NCI-H187 (cell line): ENCODE results near the gene TTC39C.
"Not testable (repeated sequence)": the region's sequence is repeated elsewhere in the genome, so short reads cannot be mapped to it uniquely, and the experiment has no call there.

Source experiments
- DNase-seq, 2 experiments: peaks; one replicate each; lab custom pipeline; 2025; lab: John Stamatoyannopoulos, UW

Gene TTC39C

DNA sequence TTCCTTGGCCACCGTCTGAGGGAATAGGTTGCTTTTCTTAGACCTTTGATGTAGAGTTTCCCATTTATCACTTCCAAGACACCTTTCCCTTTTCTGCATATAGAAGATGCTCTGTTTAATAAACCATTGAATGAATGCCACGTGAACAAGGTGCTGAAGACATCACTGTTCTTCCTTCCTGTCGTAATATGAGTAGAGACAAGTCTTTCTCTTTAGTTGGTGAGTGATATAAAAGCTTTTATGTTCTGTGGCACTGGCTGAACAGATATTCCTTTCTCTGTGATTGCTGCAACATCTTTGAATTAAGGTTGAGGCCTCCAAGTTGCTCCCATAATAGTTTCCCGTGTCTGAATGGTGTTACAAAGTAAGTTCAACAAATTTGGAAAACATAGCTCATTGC lies 38.7 kb downstream of the TTC39C start:
- no peak for DNase-seq

DNA sequence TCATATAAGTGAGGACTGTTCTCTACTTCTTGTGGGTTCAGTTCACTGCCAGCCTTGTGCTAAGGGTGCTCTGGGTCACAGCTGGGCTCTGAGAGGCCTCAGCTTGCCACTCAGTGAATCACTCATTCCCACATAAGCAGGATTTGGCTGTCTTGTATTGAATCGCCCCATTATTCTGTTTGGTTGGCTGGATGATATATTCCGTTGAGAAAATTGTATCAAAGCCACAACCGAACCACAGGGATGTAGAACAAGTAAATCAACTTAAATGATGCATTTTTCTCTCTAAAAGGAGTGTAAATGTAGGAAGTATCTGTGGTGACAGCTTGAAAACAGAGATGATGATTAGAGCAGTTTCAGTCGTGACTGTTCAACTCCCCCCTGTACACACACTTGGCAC lies 39.6 kb downstream of the TTC39C start:
- no peak for DNase-seq

DNA sequence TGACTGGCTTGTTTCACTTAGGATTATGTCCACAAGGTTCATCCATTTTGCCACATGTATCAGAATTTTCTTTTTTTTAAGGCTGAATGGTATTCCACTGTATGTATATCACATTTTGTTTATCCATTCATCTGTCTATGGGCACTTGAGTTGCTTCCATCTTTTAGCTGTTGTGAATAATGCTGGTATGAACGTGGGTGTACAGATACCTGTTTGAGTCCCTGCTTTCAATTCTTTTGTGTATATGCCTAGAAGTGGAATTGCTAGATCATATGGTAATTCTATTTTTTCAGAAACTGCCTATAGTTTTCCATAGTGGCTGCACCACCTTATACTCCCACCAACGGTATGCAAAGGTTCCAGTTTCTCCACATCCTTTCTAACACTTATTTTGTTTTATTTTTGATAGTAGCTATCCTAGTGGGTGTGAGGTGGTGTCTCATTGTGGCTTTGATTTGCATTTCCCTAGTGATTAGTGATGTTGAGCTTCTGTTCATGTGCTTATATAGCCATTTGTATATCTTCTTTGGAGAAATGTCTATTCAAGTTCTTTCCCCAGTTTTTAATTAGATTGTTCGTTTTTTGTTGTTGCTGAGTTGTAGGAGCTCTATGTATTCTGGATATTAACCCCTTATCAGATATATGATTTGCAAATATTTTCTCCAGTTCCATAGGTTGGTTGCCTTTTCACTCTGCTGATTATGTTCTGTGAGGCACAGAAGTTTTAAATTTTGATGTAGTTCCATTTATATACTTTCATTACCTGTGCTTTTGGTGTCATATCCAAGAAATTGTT lies 40.7 kb downstream of the TTC39C start:
- DNase-seq: no peak

DNA sequence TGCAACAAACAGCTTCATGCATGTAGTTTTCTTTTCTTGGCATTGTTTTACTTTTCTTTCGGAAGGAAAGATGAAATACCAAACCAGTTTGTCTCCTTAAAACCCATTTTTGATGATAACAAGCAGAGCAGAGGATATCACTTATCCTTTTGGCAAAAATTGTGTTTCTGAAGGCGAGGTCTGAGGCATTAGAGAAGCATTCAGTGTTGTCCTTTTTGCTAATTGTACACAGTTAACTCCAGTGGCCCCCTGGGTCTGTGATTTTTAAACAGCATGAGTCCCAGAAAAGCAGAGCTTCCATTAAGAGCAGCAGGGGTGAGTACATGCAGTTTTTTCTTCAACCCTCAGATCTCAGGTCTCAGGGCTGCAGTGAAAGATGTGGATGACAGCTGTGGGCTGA lies 41.3 kb downstream of the TTC39C start:
- no peak for DNase-seq

DNA sequence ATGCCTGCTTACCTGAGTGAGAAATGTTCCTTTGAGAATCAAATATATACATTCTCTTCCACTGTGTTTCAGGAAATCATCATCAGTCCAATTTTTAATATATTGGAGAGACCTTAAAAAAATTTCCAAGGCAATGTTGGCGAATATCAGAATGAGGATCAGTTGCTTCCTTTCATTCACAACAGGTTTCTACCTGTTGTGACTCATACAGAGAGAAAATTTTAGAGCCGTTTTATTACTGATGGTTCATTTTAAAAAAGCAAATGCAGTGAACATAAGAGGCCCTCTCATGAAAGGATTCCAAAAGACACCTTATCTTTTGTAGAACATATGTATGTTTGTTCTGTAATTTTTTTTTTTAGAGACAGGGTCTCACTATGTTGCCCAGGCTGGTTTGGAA lies 42.0 kb downstream of the TTC39C start:
- no peak for DNase-seq

DNA sequence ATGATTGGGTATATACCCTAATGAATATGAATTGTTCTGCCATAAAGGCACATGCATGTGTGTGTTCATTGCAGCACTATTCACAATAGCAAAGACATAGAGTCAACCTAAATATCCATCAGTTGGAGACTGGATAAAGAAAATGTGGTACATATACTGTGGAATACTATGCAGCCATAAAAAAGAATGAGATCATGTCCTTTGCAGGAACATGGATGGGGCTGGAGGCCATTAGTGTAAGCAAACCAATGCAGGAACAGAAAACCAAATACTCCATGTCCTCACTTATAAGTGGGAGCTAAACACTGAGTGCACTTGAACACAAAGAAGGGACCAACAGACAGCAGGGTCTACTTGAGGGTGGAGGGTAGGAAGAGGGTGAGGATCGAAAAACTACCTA lies 43.2 kb downstream of the TTC39C start:
- DNase-seq: no peak

DNA sequence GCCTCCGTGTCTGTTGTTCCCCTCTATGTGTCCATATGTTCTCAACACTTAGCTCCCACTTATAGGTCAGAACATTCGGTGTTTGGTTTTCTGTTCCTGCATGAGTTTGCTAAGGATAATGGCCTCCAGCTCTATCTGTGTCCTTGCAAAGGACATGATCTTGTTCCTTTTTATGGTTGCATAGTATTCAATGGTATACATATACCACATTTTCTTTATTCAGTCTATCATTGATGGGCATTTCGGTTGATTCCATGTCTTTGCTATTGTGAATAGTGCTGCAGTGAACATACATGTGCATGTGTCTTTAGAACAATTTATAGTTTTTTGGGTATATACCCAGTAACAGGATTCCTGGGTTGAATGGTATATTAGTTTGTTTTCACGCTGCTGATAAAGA lies 44.8 kb downstream of the TTC39C start:
- not testable (repeated sequence) for DNase-seq

DNA sequence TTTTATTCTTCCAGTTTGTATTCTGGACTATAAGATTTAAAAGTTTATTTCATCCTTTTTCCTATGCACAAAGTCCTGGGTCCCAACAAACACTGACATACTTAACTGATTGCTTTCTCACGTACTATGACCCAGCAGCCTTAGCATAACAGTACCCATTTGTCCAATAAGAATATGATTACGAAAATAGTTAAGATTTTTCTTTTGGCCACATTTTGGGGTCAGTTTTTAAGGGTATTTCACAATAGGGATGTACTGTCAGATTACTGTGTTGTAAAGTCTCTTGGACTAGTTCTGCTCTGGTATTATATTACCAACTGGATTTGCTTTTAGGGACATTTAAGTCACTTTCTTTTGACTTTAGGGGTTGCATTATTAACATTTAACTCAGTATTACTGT lies 46.1 kb downstream of the TTC39C start:
- DNase-seq: no peak

DNA sequence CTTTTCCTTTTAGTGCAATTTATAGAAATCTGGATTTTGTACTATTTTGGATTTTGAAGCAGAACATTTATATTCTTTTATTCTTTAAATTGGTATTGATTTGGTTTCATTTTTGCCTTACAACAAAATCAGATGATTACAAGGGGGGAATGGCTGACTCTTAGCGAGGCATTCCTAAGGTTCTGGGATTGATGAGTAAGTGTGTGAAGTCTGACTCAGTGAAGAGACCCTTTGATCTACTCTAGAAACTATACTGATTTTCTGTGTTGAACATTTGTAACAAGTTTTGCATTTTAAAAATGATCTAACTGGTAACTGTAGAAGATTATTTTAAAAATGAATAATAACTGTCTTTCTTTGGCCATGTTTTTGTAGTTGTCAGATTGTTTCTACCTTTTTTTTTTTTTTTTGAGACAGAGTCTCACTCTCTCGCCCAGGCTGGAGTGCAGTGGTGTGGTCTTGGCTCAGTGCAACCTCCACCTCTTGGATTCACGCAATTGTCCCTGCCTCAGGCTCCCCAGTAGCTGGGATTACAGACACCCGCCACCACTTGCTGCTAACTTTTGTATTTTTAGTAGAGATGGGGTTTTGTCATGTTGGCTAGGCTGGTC lies 48.7 kb downstream of the TTC39C start:
- no peak for DNase-seq

DNA sequence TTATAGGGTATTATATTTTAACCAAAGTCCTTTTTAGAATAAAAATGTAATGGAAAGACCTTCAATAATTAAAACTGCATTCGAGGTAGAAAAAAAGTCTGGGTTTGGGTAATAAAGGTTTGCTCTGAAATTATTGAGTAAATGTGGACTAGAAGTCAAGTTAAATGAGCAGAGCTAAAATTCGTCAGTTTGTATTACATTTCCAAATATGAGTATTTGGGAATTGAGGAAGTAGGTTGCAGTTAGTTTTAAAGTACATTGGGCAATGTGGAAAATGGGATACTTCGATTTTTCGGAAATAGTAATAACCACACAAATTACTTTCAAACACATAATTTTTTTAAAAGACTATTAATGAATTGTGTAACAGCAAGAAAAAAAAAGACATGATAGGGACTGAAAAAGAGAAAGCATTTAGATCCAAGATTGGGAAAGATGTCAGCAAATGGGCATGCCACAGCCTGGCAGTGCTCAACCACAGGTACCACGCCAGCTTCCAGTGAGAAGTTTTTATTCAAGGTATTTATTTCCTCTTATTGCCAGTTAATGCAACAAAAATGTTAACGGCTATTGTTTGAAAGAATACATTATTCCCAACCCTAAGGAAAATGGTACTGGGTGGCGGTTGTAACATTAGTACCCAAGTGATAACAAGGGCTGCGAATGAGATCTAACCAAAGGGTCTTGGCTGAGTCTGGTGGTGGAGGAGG lies 50.0 kb downstream of the TTC39C start:
- no peak for DNase-seq

DNA sequence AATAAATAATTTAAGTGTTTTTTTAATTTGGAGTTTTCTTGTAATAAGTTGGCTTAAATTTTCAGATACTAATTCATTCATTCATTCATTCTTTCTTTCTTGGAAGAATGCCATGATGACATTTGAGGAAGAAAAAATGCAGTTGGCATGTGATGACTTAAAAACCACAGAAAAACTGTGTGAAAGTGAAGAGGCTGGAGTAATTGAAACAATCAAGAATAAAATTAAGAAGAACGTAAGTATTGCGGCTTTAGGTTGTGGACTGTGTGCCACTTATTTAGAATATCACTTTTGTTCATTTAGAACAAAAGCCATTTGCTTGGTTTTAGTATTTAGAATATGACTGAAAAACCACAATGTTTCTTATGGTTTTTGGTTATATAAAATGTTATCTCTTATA lies 51.4 kb downstream of the TTC39C start:
- no peak for DNase-seq

DNA sequence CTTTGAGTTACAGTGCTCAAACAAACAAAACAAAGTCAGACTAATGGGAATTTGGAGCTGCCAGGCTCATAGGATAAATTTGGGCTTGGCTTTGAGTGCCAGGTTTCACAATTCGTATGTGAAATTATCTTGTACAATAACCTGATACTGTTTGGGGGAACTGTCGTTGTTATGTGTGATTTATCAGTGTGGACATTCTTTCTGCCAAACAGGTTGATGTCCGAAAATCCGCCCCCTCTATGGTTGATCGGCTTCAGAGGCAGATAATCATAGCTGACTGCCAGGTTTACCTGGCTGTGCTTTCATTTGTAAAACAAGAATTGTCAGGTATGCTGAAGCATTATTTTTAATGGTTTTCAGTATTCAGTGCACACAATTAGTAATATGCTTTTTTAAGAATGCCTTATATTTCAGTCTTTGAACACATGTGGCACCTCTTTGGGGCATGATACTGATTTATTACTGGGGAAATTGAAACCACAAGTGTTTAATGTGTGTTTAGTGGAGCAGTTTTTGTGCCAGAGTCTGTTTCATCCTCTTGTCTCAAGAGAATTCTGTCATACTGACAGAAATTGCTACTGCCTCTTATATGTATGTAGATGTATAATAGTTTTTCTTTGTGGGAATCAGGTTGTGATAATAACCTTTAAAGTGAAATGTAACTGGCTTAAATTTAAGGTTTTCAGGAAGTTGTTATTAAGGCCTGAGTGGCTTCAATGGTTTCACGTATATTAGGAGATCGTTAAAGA lies 54.6 kb downstream of the TTC39C start:
- DNase-seq: peak in 1 of 2 experiments; percentile 0

DNA sequence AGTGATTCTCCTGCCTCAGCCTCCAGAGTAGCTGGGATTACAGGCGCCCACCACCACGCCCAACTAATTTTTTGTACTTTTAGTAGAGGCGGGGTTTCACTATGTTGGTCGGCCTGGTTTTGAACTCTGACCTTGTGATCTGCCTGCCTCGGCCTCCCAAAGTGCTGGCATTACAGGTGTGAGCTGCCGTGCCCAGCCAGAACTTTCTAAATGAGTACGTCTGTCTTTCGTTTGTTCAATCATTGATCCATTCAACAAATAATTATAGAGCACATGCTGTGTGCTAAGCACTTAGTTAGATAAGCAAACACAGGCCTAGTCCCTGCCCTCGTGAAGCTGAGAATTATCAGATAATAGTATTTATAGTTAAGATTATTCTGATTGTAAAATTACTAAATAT lies 56.5 kb downstream of the TTC39C start:
- DNase-seq: no peak

DNA sequence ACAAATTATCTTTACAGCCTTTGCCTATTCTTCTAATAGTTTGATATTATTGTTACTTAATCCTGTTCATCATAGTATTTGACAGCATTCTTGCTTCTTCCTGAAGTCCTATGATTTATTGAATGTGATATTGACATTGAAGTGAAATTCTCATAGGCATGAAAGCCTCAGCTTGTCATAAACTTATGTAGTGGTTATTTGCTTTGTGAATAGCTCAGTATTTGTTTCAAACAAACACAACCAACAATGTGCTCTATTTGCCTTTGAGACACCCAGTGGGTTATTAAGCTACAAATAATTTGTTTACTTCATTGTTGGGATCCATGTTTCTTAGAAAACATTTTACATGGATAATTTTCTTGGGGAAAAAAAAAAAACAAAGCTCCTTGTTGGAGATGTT lies 57.2 kb downstream of the TTC39C start:
- DNase-seq: no peak

DNA sequence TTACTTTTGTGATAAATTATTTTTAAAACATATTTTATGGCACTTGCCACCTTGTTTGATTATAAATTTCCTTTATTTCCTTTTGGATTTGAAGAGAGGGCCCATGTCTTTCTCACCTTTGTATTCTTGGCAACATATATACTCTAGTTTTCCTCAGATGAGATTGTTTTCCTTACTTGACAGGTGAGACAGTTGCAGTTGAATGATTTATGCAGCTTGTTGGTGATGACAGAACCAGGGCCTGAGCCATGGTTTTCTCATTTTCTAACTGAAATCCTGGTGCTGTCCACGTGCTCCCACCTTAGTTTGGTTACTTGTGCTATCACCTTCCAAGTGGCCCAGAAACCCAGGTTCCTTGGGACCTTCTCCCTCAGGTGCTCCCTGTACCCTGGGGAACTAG lies 58.2 kb downstream of the TTC39C start:
- no peak for DNase-seq

DNA sequence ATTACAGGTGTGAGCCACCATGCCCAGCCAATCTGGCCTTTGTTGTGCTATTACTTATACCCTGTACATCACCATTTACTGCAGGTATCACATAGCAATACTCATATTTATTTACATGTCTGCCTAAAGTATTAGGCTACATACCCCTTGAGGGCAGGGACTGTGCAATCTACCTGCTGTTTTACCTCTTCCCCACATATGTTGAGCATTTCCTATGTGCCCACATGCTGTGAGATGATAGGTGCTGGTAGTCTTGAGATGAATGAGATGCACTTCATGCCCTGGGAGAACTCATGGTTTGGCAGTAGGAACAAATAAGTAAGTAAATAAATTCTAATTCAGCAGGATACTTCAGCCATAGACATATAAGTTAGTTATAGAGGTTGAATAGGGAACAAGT lies 59.2 kb downstream of the TTC39C start:
- DNase-seq: no peak

DNA sequence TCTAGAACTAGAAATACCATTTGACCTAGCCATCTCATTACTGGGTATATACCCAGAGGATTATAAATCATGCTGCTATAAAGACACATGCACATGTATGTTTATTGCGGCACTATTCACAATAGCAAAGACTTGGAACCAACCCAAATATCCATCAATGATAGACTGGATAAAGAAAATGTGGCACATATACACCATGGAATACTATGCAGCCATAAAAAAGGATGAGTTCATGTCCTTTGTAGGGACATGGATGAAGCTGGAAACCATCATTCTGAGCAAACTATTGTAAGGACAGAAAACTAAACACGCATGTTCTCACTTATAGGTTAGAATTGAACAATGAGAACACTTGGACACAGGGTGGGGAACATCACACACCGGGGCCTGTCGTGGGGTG lies 60.2 kb downstream of the TTC39C start:
- not testable (repeated sequence) for DNase-seq

DNA sequence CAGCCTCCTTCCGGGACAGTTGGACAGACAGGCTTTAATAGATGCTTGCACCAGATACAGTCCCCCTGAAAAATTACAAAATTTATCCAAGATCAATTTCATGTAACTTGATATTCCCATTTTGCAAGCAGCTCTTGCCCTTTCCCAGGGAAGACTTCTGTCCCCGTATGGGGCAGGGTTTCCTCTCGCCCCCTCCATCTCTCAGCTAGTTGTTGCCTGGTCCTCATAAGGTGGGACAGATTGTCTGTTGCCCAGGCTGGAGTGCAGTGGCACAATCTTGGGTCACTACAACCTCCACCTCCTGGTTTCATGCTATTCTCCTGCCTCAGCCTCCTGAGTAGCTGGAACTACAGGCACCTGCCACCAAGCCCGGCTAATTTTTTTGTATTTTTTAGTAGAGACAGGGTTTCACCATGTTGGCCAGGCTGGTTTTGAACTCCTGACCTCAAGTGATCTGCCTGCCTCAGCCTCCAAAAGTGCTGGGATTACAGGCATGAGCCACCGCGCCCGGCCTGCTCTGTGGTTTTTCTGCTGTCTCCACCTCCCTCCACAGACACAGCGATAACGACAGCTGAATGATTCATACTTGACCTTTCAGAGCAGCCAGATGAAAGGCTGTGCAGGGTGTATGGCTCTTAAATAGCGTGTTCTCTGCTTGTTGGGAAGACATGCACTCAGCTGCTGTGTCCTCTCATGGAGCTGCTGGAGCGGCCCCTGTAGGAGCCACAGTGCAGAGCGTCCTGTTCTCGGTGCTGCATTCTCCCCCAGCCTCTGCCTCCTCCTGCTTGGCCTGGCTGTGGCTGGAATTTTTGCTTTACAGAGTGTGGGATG lies 61.4 kb downstream of the TTC39C start:
- DNase-seq: peak; percentile 33 to 81

DNA sequence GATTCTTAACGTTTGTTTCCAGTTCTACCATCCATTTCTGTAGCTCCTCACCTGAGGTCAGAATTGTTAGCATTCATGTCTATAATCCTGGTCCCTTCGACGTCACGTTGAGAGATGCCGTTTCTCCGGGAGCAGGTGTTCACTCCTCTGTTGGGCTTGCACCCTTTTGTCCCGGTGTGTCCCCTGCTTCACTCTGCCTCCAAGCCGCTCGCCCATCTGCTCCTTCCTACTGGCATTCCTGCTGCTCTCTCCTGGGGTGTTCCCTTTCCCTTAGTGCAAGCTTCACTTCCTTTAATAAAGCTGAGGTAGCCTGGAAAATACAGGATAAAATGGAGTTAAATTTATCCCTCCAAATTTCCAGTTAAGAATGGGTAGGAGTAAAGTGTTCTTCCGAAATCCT lies 62.4 kb downstream of the TTC39C start:
- no peak for DNase-seq

DNA sequence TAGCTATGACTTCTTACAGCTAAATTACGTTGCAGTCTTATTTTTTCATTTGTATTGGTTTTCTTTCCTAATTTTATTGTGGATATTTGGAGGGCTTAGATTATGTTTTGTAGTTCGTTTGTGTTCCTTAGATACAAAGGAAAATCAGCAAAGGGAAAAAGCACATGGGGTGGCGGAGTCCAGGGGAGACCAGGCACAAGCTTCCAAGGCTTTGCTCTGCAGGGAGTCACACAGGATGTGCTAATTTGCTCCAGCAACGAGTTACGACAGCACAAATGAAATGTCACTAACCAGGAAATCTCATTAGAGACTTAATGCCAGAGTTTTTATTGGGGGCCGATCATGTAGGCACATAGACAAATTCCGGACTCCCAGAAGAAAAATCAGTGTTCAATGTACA lies 63.8 kb downstream of the TTC39C start:
- DNase-seq: no peak

DNA sequence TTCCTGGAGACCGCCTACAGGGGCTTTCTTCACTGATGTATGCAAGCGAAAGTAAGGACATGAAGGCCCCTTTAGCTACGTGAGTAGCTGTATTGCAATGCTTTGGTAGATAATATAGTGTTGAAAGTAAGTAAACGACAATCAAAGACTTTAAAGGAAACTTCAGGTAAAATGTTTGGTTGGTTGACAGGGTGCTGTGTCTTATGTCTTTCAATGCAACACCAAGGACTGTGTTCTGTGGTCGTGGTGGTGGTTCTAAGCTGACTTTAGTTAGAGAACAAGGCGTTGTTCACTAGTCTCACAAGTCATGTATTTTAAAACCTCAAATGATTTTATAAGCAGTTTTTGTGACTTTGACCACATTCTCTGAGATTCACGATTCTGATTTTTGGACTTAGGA lies 66.3 kb downstream of the TTC39C start:
- DNase-seq: no peak

DNA sequence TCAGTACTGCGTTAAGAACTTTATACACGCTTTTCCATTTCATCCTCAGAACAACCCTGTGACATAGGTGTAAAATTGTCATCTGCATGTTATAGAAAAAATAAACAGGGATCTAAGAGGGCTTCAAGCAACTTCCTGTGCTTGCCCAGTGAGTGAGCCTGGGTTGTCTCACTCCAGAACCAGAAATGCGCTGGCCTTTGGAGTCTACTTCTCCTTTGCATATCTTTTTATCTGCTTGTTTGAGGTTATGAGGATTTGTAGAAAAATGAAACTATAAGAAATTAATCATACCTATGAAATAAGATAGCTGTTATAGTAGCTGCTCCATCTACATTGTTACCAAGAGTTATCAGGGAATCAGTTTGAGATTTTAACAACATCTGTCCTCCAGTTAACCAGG lies 69.0 kb downstream of the TTC39C start:
- no peak for DNase-seq
